ENCODE measurements around the gene LSM10. TPM values are rescaled to one million over a fixed set of nuclear protein-coding genes. Genes with fewer than 3 reads are reported as not detected.

Gene LSM10
- total RNA-seq = 5.7 and 15.7 TPM in 2 replicates

DNA sequence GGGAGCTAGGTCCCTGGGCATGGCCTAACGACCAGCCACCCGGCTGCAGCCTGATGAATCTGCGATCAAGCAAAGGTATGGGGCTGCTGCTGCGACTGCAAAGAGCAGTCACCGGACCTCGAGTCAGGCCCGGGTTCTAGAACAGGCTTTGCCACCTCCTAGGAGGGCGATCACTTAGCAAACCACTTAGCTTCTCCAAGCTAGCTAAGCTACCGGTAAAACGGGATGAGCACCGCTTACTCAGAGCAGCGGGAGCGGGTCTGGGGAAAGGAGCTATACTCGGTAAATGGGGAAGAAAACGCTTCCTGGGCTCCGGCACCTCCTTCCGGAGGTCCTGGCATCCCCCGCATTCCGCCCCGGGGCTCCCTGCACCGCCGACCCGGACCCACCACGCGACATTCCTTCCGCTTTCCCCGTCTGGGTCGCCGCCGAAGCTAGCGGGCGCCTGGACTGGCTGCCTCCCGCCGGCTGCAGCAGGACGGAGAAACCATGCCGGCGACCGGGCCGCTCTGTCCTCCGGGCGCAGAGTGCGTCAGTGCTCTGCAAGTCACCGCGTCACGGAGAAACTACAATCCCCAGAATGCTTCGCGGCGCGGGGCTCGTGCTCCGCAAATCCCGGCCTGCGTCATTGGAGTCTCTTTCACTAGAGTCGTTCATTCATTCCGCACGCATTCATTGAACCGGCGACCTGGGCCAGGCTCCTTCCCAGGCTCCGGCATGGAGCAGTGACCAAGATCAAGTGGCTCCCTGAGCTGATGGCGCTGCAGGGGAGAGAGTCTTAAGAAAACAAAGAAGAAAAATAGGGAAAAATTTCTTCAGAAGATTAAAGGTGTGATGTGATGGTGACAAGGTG is at the start of gene LSM10:
Gene LSM10 (minus strand): TSS at position 531 of the 853 bp plus-strand sequence. CDS start 3,779 bp downstream, outside the sequence.

DNA sequence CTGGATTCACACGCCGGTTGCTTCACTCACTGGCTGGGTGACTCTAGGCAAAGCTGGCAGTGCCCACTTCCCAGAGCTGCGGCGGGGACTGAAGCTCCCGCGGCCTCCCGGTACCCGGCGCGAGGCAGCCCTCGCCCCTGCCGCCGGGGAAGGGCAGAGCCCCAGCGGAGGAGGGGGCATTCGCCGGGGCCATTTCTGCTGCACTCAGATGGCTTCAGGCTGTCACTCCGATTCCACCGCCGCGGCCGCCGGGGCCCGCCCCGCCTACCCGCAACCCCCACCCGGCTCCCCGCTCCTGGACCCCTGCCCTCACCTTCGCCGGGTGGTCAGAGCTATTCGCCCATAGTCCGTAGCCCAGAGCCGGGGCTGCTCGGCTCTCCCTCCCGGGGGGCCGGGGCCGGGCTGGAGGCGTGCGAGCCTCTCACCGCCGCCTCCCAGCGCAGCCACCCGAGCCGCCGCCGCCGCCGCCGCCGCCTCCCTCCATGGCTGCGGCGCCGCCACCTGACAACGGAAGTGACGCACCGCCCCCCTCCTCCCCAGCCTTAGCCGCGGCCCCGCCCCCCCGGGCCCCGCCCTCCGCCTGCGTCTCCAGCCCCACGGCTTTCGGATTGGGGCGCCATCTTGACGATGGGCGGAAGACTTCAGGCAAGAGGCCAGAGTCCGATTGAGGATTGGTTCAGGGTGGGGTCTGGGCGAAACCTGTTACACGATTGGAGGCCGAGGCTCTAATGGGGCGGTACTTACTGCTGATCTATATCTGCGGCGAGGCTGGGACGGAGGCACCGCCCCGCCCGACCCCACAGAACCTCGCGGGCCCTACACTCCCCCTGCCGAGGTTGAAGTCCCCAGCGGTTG is 12.1 kb downstream of the LSM10 start, which contains the start of gene STK40:
Gene STK40 (minus strand): TSS at position 515 of the 855 bp plus-strand sequence. CDS start 24,592 bp downstream, outside the sequence.

Small RNAs within 50 kb of the gene (small RNA-seq; reads per million reads assigned to genes)
- not detected for gene RNU4-27P (ENCODE audit: low replicate concordance)
- gene SNORA63C (ENCODE audit: low replicate concordance) = 1.6 reads per million, percentile 61 among the genes with 10 or more reads in this experiment

Other genes with a start within 250 kb of the LSM10 start
- gene TRAPPC3, start 248.4 kb downstream of the LSM10 start, total RNA-seq = 93.6 and 96.5 TPM in 2 replicates
- gene MAP7D1, start 241.7 kb downstream of the LSM10 start, total RNA-seq = 124 and 259 TPM in 2 replicates
- gene THRAP3, start 173.5 kb downstream of the LSM10 start, total RNA-seq = 74.8 and 130 TPM in 2 replicates
- 2.2 and 4.7 TPM in 2 replicates for gene SH3D21, start 91.5 kb downstream of the LSM10 start, total RNA-seq
- 175 and 366 TPM in 2 replicates for gene EVA1B, start 74.3 kb downstream of the LSM10 start, total RNA-seq
- 17.7 and 23.5 TPM in 2 replicates for gene STK40, start 12.0 kb downstream of the LSM10 start, total RNA-seq
- 8.0 and 8.3 TPM in 2 replicates for gene OSCP1, start 52.5 kb upstream of the LSM10 start, total RNA-seq
- 59.6 and 64.6 TPM in 2 replicates for gene MRPS15, start 66.5 kb upstream of the LSM10 start, total RNA-seq
- gene CSF3R, start 85.0 kb upstream of the LSM10 start, total RNA-seq = 0.14 TPM in 1 of 2 replicates, not detected in the other